Activated naive CD8-positive, alpha-beta T cell treated with anti-CD3 and anti-CD28 coated beads, Interleukin-2, amount 50 U/mL, for 24 hours (primary cell): ENCODE results near the gene RIT2.

ENCODE experiments used
- ATAC-seq: fragments of 150-1000 bp; cut with Tn5 transposase; one replicate; pipeline ENCODE4 v1.10.0; 2021
- DNase-seq: peaks from one replicate; pipeline ENCODE4 v3.0.0; 2021
- H3K27ac Mint-ChIP-seq: one replicate; pipeline ENCODE4 v1.8.0; 2021; ENCODE audit warnings: mild to moderate bottlenecking, mixed read lengths
- H3K27me3 Mint-ChIP-seq: one replicate; pipeline ENCODE4 v1.8.0; 2021; ENCODE audit warnings: mixed read lengths
- H3K36me3 Mint-ChIP-seq: one replicate; pipeline ENCODE4 v1.8.0; 2021; ENCODE audit warnings: low read depth, mixed read lengths
- H3K4me1 Mint-ChIP-seq: one replicate; pipeline ENCODE4 v1.8.0; 2021; ENCODE audit warnings: mixed read lengths
- H3K4me3 Mint-ChIP-seq: one replicate; pipeline ENCODE4 v1.8.0; 2021; ENCODE audit warnings: mild to moderate bottlenecking, moderate library complexity, mixed read lengths
- H3K9me3 Mint-ChIP-seq: one replicate; pipeline ENCODE4 v1.8.0; 2021; ENCODE audit warnings: mixed read lengths

The RIT2 gene

DNA sequence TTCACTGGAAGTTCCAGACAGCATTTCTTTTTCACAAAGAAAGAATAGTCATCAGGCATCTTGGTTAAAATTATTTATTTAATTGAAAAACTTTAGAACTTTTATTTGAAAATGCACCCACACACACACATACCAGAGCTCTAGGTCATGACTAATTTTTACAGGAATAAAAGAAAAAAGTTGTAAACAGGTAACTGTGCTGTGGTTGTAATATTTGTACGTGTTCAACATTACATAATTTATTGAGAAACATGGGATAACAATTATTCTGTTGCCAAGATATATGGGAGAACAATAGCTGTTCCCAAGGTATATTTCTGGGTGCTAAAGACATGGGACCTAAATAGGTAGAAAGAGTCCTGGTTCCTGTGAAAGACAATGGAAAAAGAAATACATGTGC, 104.9 kb downstream of the RIT2 start:
- Mint-ChIP-seq H3K4me1 (no peaks in the 10 kb centered on the region), H3K27me3 (no peaks in the 10 kb centered on the region), H3K27ac (no peak overlapping the region)

DNA sequence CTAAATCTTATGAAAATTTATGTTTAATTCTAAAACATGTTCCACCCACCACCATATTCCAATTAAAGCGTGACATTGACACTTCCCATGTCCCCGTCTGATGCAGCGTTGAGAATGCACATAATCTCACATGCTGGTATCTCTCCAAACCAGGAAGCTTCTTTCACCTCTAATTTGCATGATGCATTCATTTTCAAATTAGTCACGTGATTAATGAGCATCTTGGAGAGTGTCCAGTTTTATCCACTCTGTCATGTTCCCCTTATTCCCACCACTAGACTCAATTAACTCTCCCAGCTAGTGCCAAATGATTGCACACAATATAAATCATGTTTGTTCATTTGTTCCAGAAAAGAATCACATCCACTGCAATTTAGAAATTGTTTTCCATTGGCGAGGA, 105.8 kb downstream of the RIT2 start:
- Mint-ChIP-seq H3K4me1 (no peaks in the 10 kb centered on the region), H3K9me3 (peaks cover 5% of the 10 kb centered on the region), H3K4me3 (no peak overlapping the region), H3K27me3 (no peaks in the 10 kb centered on the region), H3K36me3 (no peaks in the 10 kb centered on the region), H3K27ac (no peak overlapping the region)
- ATAC-seq: no peak
- DNase-seq: no peak

More for the DNA sequence above, 104.9 kb downstream of the RIT2 start:
- Mint-ChIP-seq H3K4me3 (no peak overlapping the region), H3K36me3 (no peaks in the 10 kb centered on the region), H3K9me3 (peaks cover 5% of the 10 kb centered on the region)
- no peak for ATAC-seq
- DNase-seq: no peak

DNA sequence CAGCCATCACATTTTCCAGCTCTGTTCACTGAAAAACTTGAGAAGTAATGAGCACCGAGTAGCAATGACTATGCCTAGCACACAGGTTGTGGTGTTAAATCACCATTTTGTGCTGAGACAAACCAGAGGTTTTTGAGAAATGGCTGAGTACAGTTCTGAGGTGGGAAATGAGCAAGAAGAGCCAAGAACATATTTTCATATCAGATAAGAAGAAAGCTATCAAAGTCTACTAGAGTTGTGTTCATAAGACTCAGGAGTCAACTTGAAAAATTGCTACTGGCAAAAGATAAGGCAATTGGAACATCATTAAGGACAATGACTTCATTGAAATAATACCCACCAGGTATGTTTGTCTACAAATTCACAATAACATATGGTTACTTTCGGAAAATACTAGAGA, 108.1 kb downstream of the RIT2 start:
- Mint-ChIP-seq H3K36me3 (no peaks in the 10 kb centered on the region), H3K27me3 (no peaks in the 10 kb centered on the region), H3K4me1 (no peaks in the 10 kb centered on the region), H3K4me3 (no peak overlapping the region), H3K9me3 (peaks cover 5% of the 10 kb centered on the region), H3K27ac (no peak overlapping the region)
- ATAC-seq (no peak), DNase-seq (no peak)

DNA sequence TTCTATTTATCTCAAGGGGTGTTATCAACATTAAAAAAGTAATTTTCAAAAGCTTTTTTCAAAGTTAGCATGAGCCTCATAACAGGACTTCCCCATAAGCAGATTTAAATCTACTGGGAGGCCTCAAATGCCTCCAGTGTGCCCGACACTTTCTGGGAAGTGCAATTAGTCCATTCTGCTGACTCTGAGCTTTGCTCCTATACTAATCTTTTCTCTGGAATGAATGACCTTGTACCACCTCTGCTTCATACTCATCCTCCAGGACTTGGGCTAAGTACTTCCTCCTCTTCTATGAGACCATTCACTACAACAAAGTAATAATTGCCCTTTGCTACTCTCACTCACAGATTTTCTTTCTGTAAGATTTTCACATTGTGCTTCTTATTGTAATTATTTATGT, 111.1 kb downstream of the RIT2 start:
- ATAC-seq: no peak

GRCh38 chr18:43001821-43002220, 113.7 kb downstream of the RIT2 start:
- H3K4me1 Mint-ChIP-seq: no peaks in the 10 kb centered on the region
- no peak overlapping the region for H3K27ac Mint-ChIP-seq
- H3K36me3 Mint-ChIP-seq: no peaks in the 10 kb centered on the region
- DNase-seq (no peak), ATAC-seq (no peak)
- H3K4me3 Mint-ChIP-seq: no peak overlapping the region
- H3K9me3 Mint-ChIP-seq: peaks cover 11% of the 10 kb centered on the region
- H3K27me3 Mint-ChIP-seq: no peaks in the 10 kb centered on the region

More for the DNA sequence above, 111.1 kb downstream of the RIT2 start:
- Mint-ChIP-seq H3K4me1 (no peaks in the 10 kb centered on the region), H3K4me3 (no peak overlapping the region), H3K36me3 (no peaks in the 10 kb centered on the region), H3K27me3 (no peaks in the 10 kb centered on the region), H3K9me3 (peaks cover 11% of the 10 kb centered on the region), H3K27ac (no peak overlapping the region)
- DNase-seq: no peak

- Mint-ChIP-seq H3K4me1 (no peaks in the 10 kb centered on the region), H3K27me3 (no peaks in the 10 kb centered on the region), H3K36me3 (no peaks in the 10 kb centered on the region), H3K27ac (no peak overlapping the region), H3K4me3 (no peak overlapping the region), H3K9me3 (peaks cover 15% of the 10 kb centered on the region)
- DNase-seq: no peak
- no peak for ATAC-seq
These were observed 118.7 kb downstream of the RIT2 start for GRCh38 chr18:42996824-42997223.

- Mint-ChIP-seq H3K27ac (no peak overlapping the region), H3K4me3 (no peak overlapping the region), H3K27me3 (no peaks in the 10 kb centered on the region), H3K4me1 (no peaks in the 10 kb centered on the region), H3K9me3 (peaks cover 2% of the 10 kb centered on the region), H3K36me3 (no peaks in the 10 kb centered on the region)
- no peak for ATAC-seq
- no peak for DNase-seq
These were observed 135.1 kb downstream of the RIT2 start for GRCh38 chr18:42980426-42980825.

GRCh38 chr18:42977982-42978637, 137.4 kb downstream of the RIT2 start:
- no peak overlapping the region for H3K27ac Mint-ChIP-seq
- DNase-seq: no peak
- peaks cover 7% of the 10 kb centered on the region for H3K9me3 Mint-ChIP-seq
- H3K4me1 Mint-ChIP-seq: no peaks in the 10 kb centered on the region
- no peak overlapping the region for H3K4me3 Mint-ChIP-seq
- no peaks in the 10 kb centered on the region for H3K27me3 Mint-ChIP-seq
- no peak for ATAC-seq
- no peaks in the 10 kb centered on the region for H3K36me3 Mint-ChIP-seq

- Mint-ChIP-seq H3K4me1 (no peaks in the 10 kb centered on the region), H3K27ac (no peak overlapping the region), H3K27me3 (no peaks in the 10 kb centered on the region), H3K4me3 (no peak overlapping the region), H3K9me3 (peaks cover 7% of the 10 kb centered on the region), H3K36me3 (no peaks in the 10 kb centered on the region)
- ATAC-seq (no peak), DNase-seq (no peak)
These were observed 138.5 kb downstream of the RIT2 start for GRCh38 chr18:42976869-42977590.

DNA sequence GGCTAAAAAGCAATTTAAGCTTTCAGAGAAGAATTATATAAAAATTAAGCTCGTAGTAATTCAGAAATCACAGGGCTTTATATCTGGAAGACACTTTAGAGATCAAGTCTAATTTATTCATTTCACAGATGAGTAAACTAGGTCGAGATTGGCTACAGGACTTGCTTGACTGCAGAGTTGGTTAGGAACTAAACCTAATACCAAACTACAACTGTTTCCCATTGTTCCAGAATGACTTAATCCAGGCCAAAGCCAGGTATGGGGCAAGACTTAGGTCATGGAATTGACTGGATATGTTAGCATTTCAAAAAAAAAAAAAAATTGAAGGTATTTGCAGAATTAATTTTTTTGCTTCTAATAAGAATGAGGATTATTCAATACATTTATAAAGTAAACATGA, 146.1 kb downstream of the RIT2 start:
- Mint-ChIP-seq H3K9me3 (peaks cover 6% of the 10 kb centered on the region), H3K27ac (no peak overlapping the region), H3K4me3 (no peak overlapping the region), H3K27me3 (no peaks in the 10 kb centered on the region), H3K36me3 (no peaks in the 10 kb centered on the region), H3K4me1 (no peaks in the 10 kb centered on the region)
- DNase-seq: no peak
- no peak for ATAC-seq

- no peak for DNase-seq
These were observed 154.2 kb downstream of the RIT2 start for GRCh38 chr18:42961298-42961697.

DNA sequence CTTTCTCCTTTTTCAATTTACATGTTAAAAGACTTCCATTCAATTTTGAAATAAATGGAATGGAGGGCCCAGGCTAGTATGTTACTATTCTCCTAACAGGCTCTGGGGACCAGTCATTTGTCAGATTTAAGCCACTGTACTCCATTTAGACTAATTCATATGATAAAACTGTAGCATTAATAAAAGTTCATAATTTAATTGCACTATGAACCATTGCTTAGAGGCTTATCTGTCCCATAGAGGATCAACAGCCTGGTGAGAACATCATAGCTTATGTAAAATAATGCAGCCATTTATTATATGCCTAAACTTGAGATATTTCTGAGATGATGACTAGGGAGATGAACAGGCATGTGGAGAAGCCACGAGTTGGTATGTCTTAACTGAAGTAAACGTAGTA, 156.0 kb downstream of the RIT2 start:
- Mint-ChIP-seq H3K27ac (no peak overlapping the region), H3K9me3 (peaks cover 8% of the 10 kb centered on the region), H3K4me1 (no peaks in the 10 kb centered on the region), H3K4me3 (no peak overlapping the region), H3K27me3 (no peaks in the 10 kb centered on the region), H3K36me3 (no peaks in the 10 kb centered on the region)
- no peak for ATAC-seq
- DNase-seq: no peak

More at GRCh38 chr18:42961298-42961697, 154.2 kb downstream of the RIT2 start:
- no peaks in the 10 kb centered on the region for H3K27me3 Mint-ChIP-seq
- peaks cover 12% of the 10 kb centered on the region for H3K9me3 Mint-ChIP-seq
- no peak for ATAC-seq
- H3K27ac Mint-ChIP-seq: no peak overlapping the region
- no peak overlapping the region for H3K4me3 Mint-ChIP-seq
- no peaks in the 10 kb centered on the region for H3K36me3 Mint-ChIP-seq
- H3K4me1 Mint-ChIP-seq: no peaks in the 10 kb centered on the region

DNA sequence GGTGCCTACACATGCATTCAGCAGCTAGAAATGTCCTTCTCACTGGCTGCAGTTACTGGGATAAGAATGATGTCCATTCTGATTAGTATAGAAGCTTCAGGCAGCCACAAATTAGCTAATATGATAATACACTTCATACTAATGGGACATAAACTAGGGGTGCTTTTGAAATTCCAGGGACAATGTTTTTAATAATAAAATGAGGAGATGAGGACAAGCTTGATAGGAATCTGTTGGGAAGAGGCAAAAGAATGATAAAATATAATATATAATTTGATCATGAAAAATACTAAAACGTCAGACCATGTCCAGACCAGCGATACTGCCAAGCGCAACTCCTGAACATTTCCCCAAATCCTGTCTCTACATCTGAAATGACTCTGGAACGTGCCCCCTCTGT, 157.1 kb downstream of the RIT2 start:
- DNase-seq (no peak), ATAC-seq (no peak)
- Mint-ChIP-seq H3K4me3 (no peak overlapping the region), H3K4me1 (no peaks in the 10 kb centered on the region), H3K9me3 (peaks cover 4% of the 10 kb centered on the region), H3K27me3 (no peaks in the 10 kb centered on the region), H3K36me3 (no peaks in the 10 kb centered on the region), H3K27ac (no peak overlapping the region)

- DNase-seq (no peak), ATAC-seq (no peak)
- H3K27me3 Mint-ChIP-seq: no peaks in the 10 kb centered on the region
- no peaks in the 10 kb centered on the region for H3K36me3 Mint-ChIP-seq
- H3K9me3 Mint-ChIP-seq: peaks cover 4% of the 10 kb centered on the region
- H3K27ac Mint-ChIP-seq: no peak overlapping the region
- H3K4me1 Mint-ChIP-seq: no peaks in the 10 kb centered on the region
- H3K4me3 Mint-ChIP-seq: no peak overlapping the region
These were observed 159.2 kb downstream of the RIT2 start for GRCh38 chr18:42956287-42956686.

DNA sequence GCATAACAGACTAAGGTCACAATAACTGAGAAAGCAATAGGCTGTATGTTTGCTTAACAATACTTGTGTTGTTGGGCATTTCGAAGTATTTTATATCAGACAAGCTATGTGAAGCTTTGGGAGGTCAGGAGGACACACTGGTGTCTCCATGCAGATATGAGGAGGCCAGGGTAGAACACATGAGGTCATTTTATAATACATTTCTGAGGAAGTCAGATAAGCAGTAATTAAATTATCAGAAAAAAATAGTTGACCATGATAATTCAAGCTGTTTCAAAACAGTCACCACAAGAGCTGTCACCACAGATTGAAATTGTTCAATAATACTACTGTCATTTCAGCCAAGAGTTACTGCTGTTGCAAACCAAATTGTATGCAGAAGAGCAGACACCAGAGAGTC, 160.6 kb downstream of the RIT2 start:
- no peaks in the 10 kb centered on the region for H3K4me1 Mint-ChIP-seq
- no peak overlapping the region for H3K4me3 Mint-ChIP-seq
- no peak for ATAC-seq
- no peaks in the 10 kb centered on the region for H3K36me3 Mint-ChIP-seq
- DNase-seq: no peak
- no peaks in the 10 kb centered on the region for H3K27me3 Mint-ChIP-seq
- no peak overlapping the region for H3K27ac Mint-ChIP-seq
- H3K9me3 Mint-ChIP-seq: peaks cover 4% of the 10 kb centered on the region
